CD14-positive monocyte (primary cell): ENCODE data around the gene RPL6. TPM values are rescaled to one million over a fixed set of nuclear protein-coding genes. Genes with fewer than 3 reads are reported as not detected.

Experiments used
- DNase-seq, 3 donors: peaks; one replicate each; pipeline ENCODE4 v3.0.0-alpha.2; 2011 to 2022
- H2AFZ ChIP-seq: 2 replicates; pipeline ENCODE4 v1.6.0; 2012; ENCODE audit warnings: mild to moderate bottlenecking, low read depth, low read length, inconsistent platforms; ENCODE audit not compliant: insufficient read depth, poor library complexity, severe bottlenecking
- H3K27ac ChIP-seq, 2 donors: 1 replicate in 1 of 2; 2 replicates in 1 of 2; pipeline ENCODE4 v1.5.1; 2012 to 2013; ENCODE audit warnings: low read length in 2 of 2, control low read depth in 1 of 2, inconsistent platforms in 1 of 2, low read depth in 1 of 2, mild to moderate bottlenecking in 1 of 2
- H3K27me3 ChIP-seq, 2 donors: one replicate each; pipeline versions ENCODE4 v1.6.0 to v1.6.1; 2011 to 2013; ENCODE audit warnings: low read length in 2 of 2; ENCODE audit not compliant: control insufficient read depth in 2 of 2, insufficient read depth in 2 of 2
- H3K36me3 ChIP-seq, 2 donors: replicated peaks in 1 of 2; 1 replicate in 1 of 2; 2 replicates in 1 of 2; pipeline versions ENCODE4 v1.5.1 to v1.6.1; 2012 to 2013; ENCODE audit warnings: low read length in 2 of 2, control low read depth in 1 of 2, inconsistent platforms in 1 of 2, mild to moderate bottlenecking in 1 of 2; ENCODE audit not compliant: insufficient read depth in 2 of 2, control insufficient read depth in 1 of 2
- H3K4me1 ChIP-seq, 2 donors: 1 replicate in 1 of 2; 2 replicates in 1 of 2; pipeline versions ENCODE4 v1.5.1 to v1.6.1; 2012 to 2013; ENCODE audit warnings: low read length in 2 of 2, control low read depth in 1 of 2, inconsistent platforms in 1 of 2, mild to moderate bottlenecking in 1 of 2, moderate library complexity in 1 of 2; ENCODE audit not compliant: insufficient read depth in 2 of 2, control insufficient read depth in 1 of 2
- H3K4me2 ChIP-seq: replicated peaks from 2 replicates; pipeline ENCODE3; 2012; ENCODE audit warnings: low read length, moderate library complexity, mild to moderate bottlenecking; ENCODE audit not compliant: poor library complexity, severe bottlenecking; ENCODE audit errors: extremely low read depth
- H3K4me3 ChIP-seq, 3 experiments: fragments of 200-600 bp in 1 of 3; sonication (generic) in 1 of 3; replicated peaks in 1 of 3; 1 replicate in 2 of 3; 2 replicates in 1 of 3; pipeline ENCODE4 v1.5.1; 2011 to 2013; ENCODE audit warnings: low read length in 3 of 3, mild to moderate bottlenecking in 3 of 3, control low read depth in 2 of 3, low read depth in 2 of 3, inconsistent platforms in 1 of 3, moderate library complexity in 1 of 3
- H3K79me2 ChIP-seq: 2 replicates; pipeline ENCODE4 v1.6.0; 2012; ENCODE audit warnings: mild to moderate bottlenecking, control low read depth, inconsistent platforms, low read length, moderate library complexity; ENCODE audit not compliant: insufficient read depth
- H3K9ac ChIP-seq: 2 replicates; pipeline ENCODE4 v1.6.0; 2017; ENCODE audit warnings: low read length, mild to moderate bottlenecking; ENCODE audit not compliant: insufficient read depth, poor library complexity, severe bottlenecking
- H3K9me3 ChIP-seq, 2 donors: replicated peaks in 1 of 2; 1 replicate in 1 of 2; 2 replicates in 1 of 2; pipeline versions ENCODE4 v1.5.1 to v1.6.1; 2012 to 2013; ENCODE audit warnings: low read length in 2 of 2, control low read depth in 1 of 2; ENCODE audit not compliant: control insufficient read depth in 1 of 2, insufficient read depth in 1 of 2
- H4K20me1 ChIP-seq: 2 replicates; pipeline ENCODE4 v1.6.0; 2012; ENCODE audit warnings: mild to moderate bottlenecking, low read length, control low read depth, moderate library complexity; ENCODE audit not compliant: insufficient read depth
- H3K27ac Mint-ChIP-seq, 7 donors: one replicate each; pipeline ENCODE4 v1.8.0; 2020; ENCODE audit warnings: mild to moderate bottlenecking in 7 of 7, mixed read lengths in 7 of 7, moderate library complexity in 6 of 7, inconsistent platforms in 2 of 7
- H3K27me3 Mint-ChIP-seq, 3 donors: one replicate each; pipeline ENCODE4 v1.8.0; 2021 to 2022; ENCODE audit warnings: low read depth in 3 of 3, mild to moderate bottlenecking in 3 of 3, mixed read lengths in 3 of 3, moderate library complexity in 3 of 3, inconsistent platforms in 1 of 3
- H3K36me3 Mint-ChIP-seq, 2 donors: one replicate each; pipeline ENCODE4 v1.8.0; 2020; ENCODE audit warnings: mixed read lengths in 2 of 2, inconsistent platforms in 1 of 2, mild to moderate bottlenecking in 1 of 2
- H3K4me1 Mint-ChIP-seq: one replicate; pipeline ENCODE4 v1.8.0; 2020; ENCODE audit warnings: mild to moderate bottlenecking, mixed read lengths
- H3K4me3 Mint-ChIP-seq, 2 donors: one replicate each; pipeline ENCODE4 v1.8.0; 2020; ENCODE audit warnings: mild to moderate bottlenecking in 2 of 2, mixed read lengths in 2 of 2, moderate library complexity in 1 of 2
- H3K9me3 Mint-ChIP-seq, 7 donors: one replicate each; pipeline ENCODE4 v1.8.0; 2020 to 2022; ENCODE audit warnings: mixed read lengths in 7 of 7, mild to moderate bottlenecking in 6 of 7, moderate library complexity in 6 of 7, inconsistent platforms in 2 of 7
- CTCF ChIP-seq: fragments of 200-600 bp; IDR thresholded peaks from one replicate; pipeline ENCODE4 v1.8.0; 2022; ENCODE audit warnings: antibody characterized with exemption, mild to moderate bottlenecking
- WGBS: methylation state at CpG from one replicate; pipeline ENCODE4 v1.1.5; 2013; ENCODE audit warnings: missing lambda C conversion rate; ENCODE audit not compliant: insufficient coverage; 5-methylcytosine and 5-hydroxymethylcytosine counted together
- intact Hi-C, 2 donors: fragments of 100-400 bp; cut with micrococcal nuclease; formaldehyde crosslinking; loops; one replicate each; pipeline versions ENCODE4 v1.15.0 to v1.15.1; 2023
- polyA plus RNA-seq, 3 donors: library from polyadenylated mRNA; depleted of rRNA in 1 of 3; unstranded in 2 of 3; stranded (reverse) in 1 of 3; fragments of 300-500 nt in 2 of 3; fragments of >200 nt in 1 of 3; fragmentation: Illumina TruSeq in 2 of 3; gene quantifications; 1 replicate in 2 of 3; 2 replicates in 1 of 3; pipeline ENCODE4 v1.2.3, GENCODE V29; 2012 to 2021

RPL6 gene
- polyA plus RNA-seq, 3 donors, result 201 to 1,124 (median 259) TPM

- Histone ChIP-seq H3K9me3 (no peaks in the 10 kb centered on the region), H4K20me1 (peaks cover 71% of the 10 kb centered on the region), H3K27me3 (no peaks in the 10 kb centered on the region), H3K27ac (no peak overlapping the region), H3K36me3 (no peaks in the 10 kb centered on the region), H3K4me3 (no peak overlapping the region), H3K9ac (no peak overlapping the region), H3K79me2 (peaks cover 63% of the 10 kb centered on the region), H2AFZ (no peak overlapping the region), H3K4me2 (no peak overlapping the region), H3K4me1 (no peaks in the 10 kb centered on the region)
- intact Hi-C loops, result no loop called here
- H3K27me3 Mint-ChIP-seq, result peaks cover 0 to 2% (median 0%) of the 10 kb centered on the region in 3 donors
- TF ChIP-seq CTCF, result no peak
- no peak for DNase-seq
- H3K36me3 Mint-ChIP-seq, result peaks cover 0 to 5% of the 10 kb centered on the region in 2 donors
- peaks cover under 1% of the 10 kb centered on the region for H3K4me1 Mint-ChIP-seq
- 100% methylated on average over 1 of the region's 3 CpGs for WGBS
- H3K27ac Mint-ChIP-seq, result no peak overlapping the region
- peaks cover 0 to 3% (median 0%) of the 10 kb centered on the region in 7 donors for H3K9me3 Mint-ChIP-seq
- H3K4me3 Mint-ChIP-seq, result no peak overlapping the region
Observed at GRCh38 chr12:112362310-112362709, 47.1 kb downstream of the RPL6 start.

GRCh38 chr12:112361271-112361670 lies 48.1 kb downstream of the RPL6 start:
- Mint-ChIP-seq H3K27me3 (peaks cover 0 to 2% (median 0%) of the 10 kb centered on the region in 3 donors), H3K4me3 (no peak overlapping the region), H3K9me3 (peaks cover 0 to 2% (median 0%) of the 10 kb centered on the region in 7 donors), H3K36me3 (peaks cover 0 to 5% of the 10 kb centered on the region in 2 donors), H3K27ac (peak overlapping the region in 1 of 7 donors; percentile 10), H3K4me1 (peaks cover 4% of the 10 kb centered on the region)
- 93% methylated on average over 2 of the region's 4 CpGs for WGBS
- H3K4me1 ChIP-seq, result no peaks in the 10 kb centered on the region
- no peak overlapping the region for H3K9ac ChIP-seq
- H4K20me1 ChIP-seq, result peaks cover 80% of the 10 kb centered on the region
- H3K27ac ChIP-seq, result no peak overlapping the region
- H3K4me3 ChIP-seq, result no peak overlapping the region
- no peak for TF ChIP-seq CTCF
- H2AFZ ChIP-seq, result no peak overlapping the region
- no peaks in the 10 kb centered on the region for H3K27me3 ChIP-seq
- no peaks in the 10 kb centered on the region for H3K36me3 ChIP-seq
- H3K79me2 ChIP-seq, result peaks cover 57% of the 10 kb centered on the region
- no peak for DNase-seq
- H3K4me2 ChIP-seq, result no peak overlapping the region
- intact Hi-C loops, result no loop called here
- H3K9me3 ChIP-seq, result no peaks in the 10 kb centered on the region
